OCI-LY7 (cell line): ENCODE results near the gene CCDC3.

Experiments used
- CTCF ChIP-seq: fragments of 200-600 bp; sonication (generic); conservative IDR thresholded peaks from 2 replicates; pipeline ENCODE4 v1.5.1; 2014; ENCODE audit warnings: mild to moderate bottlenecking, antibody characterized with exemption, low read length, moderate library complexity, mixed read lengths
- EZH2phosphoT487 ChIP-seq: fragments of 200-600 bp; sonication (generic); IDR thresholded peaks from 2 replicates; pipeline ENCODE4 v1.6.1; 2018; ENCODE audit warnings: low read depth, borderline replicate concordance, mild to moderate bottlenecking, mixed run types, antibody characterized with exemption, low read length, moderate library complexity, mixed read lengths

- TF ChIP-seq CTCF: no peak
- no peak for TF ChIP-seq EZH2phosphoT487
These were observed 95.4 kb downstream of the CCDC3 start for GRCh38 chr10:12906051-12906541.
